Stimulated activated CD8-positive, alpha-beta memory T cell treated with anti-CD3 and anti-CD28 coated beads, Interleukin-7, amount 100 ng/mL, for 1 hour (primary cell): ENCODE measurements around the gene WNT3.

Experiments used
- DNase-seq, 2 donors: peaks; one replicate each; pipeline ENCODE4 v3.0.0-alpha.2; 2020; ENCODE audit warnings: low read depth in 2 of 2

WNT3 gene

DNA sequence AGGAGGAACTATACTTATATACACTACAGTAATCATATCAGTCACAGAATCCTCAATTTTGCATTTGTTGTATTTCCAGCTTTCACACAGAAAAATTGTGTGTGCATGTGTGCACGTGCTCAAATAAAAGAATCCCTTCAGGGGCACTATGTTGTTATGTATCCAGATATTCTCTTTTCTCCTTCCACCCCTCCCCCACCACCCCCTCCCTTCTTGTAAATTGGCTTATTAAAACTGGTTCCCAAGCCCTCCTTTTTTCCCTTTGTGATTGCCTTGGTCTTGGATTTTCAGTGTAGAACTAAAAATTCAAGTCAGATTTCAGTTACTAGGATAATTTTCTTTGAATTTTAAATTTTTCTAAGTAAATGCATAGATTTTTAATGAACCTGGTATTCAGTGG lies 86.3 kb downstream of the WNT3 start:
- DNase-seq: no peak

DNA sequence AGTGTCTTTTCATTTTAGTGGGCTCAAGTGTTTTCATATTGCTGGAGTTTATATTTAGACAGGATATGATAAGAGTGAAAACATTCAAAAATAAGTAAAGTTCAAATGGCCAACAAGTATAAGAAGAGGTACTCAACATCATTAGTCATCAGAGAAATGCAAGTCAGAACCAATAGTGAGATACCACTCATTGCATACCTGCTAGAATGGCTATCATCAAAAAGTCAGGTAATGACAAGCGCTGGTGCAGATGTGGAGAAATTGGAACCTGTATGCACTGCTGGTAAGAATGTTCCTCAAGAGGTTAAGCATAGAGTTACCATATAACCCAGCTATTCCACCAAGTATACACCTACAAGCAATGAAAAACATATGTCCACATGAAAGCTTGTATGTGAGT lies 87.8 kb downstream of the WNT3 start:
- DNase-seq: no peak

DNA sequence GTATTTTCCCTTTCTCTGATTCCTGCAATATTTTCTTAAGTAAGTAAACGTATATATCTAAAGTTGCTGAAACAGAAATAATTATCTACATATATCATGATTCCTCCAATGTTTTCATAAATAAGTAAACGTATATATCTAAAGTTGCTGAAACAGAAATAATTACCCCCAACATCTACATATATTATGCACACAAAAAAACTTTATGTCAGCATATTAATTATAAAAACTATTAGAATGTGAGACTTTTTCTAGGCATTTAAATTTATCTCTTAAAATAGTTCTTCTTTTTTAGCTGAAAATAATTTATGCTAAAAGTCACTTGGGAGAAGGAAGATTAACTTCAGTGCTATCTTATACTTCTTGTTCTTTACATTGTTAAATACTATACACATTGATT lies 88.5 kb downstream of the WNT3 start:
- no peak for DNase-seq

DNA sequence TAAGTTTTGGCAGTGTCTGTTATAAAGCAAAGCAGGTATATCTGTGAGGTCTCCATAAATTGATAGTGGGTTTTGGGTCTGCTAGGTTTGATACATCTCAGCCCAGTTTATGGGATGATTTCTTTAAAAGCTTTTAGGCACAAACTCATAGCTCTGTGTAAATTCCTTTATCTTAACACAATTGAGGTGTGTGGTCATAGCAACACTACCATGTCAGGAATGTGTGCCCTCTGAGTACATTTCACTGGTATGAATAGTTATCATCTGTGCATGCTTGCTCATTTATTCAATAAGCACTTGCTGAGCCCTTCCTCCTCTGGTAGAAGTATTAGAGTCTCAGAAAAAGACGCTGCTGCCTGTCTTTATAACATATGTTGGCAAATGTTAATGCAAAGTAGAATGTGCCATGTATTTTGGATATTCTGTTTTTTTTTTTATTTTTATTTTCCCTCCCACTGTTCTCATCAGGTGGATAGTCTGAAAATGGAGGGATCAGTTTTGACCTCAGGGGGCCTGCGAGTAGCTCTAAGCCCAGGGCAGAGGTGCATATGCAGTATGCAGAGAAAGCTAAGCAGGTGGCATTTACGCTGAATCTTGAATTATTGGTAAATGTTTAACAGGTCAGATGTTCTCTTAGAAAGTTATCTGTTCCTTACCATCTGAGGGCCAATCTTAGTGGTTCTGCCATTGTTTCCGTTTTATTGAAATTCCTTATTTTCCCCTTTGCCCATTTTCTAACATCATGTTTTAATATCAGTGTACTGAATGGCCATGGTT lies 90.7 kb downstream of the WNT3 start:
- DNase-seq: no peak

DNA sequence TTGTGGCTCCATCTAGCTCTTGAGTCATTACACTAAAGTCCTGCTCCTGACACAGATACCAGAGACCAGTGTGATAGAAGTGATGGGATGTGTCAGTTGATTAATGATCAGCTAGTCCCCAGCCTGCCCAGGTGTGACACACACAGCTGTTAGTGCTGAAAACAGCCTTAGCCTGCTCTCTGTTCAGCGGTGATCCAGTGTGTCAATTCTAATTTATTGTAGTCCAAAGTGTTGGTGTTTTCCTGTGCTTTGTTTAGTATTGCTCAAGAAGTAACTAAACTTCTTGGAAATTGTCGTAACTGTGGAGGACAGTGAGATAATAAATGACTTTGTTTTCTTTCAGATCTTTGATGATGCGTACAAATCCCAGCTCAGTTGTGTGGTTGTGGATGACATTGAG lies 92.3 kb downstream of the WNT3 start:
- no peak for DNase-seq

DNA sequence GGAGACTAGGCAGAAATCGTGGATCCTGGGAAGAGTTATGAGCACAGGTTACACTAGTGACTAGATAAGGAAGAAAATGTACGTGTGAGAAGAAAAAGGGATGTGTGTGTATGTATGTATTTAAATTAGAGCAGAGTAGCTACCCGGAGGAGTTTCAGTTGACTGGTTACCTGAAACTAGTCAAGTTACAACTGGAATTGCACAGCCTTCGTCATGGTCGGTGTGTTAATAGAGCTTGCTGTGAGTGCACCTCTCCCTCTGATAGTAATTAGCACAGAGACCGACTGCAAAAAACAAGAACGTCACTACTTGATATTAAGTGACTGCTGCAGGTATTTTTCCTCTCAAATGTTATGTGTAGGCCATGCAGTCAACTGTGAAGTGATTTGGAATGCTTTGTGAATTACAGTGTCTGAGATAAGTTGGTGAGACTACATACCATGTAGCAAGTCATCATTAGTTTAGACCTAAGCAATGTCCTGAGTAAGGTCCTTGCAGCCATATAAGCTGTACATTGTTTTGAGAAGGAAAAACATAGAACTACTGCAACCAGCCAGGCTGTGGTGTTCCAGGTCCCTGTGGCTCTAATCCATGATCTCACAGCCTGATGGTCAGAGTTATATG lies 95.7 kb downstream of the WNT3 start:
- DNase-seq: no peak

DNA sequence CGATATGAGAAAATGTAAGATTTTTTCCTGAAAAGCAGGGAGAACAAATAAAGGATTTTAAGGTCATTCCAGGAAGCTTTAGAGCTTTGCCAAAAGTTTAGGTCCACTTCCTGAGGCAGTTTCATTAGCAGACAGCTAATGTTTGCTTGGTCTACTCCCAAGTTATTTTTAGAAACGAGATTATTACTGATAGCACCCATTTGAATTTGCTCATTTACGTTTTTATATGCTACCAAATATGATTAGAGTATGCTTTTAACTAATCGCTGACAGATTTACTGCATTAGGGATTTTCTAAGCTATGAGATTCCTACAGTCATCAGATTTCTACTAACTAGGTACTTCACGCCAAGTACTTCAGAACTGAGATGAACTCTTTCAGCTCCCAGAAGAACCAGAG lies 98.1 kb downstream of the WNT3 start:
- DNase-seq: no peak

DNA sequence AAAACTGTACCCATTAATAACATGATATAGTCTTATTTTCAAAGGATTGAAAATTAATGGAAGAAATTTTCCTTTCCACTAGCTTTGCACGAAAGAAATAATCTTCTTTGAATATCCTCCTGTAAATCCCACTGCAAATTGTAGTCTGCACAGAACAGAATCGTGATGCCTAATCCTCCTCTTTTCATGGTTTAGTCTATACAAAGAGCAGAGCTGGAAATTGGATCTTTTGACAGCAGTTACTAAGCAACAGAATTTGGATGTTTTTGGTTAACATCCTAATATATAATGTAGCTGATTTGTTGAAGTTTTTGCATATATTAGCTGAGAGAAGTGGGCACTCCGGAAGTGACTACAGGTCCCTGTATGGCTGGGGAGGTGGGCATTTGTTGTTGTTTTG lies 98.6 kb downstream of the WNT3 start:
- DNase-seq: no peak

DNA sequence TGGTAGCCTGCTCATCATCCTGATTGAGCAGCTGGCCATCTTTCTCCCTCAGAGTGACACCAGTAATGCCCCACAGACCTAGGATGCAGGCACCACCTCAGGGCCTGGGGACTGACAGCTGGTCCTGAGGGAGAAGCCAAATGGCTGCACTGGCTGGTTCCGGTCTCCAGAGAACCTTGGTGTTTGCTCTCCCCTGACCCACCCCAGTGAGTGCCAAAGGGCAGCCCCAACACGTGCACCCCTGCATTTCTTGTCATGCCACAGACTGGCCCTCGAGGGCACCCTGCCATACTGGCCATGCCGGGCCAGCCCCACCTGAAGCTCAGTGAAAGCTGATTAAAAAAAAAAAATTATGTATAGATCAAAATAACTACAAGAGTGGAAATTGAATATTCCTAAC lies 100.5 kb downstream of the WNT3 start:
- DNase-seq: no peak
